ENCODE data around the gene NAA10. TPM values are rescaled to one million over a fixed set of nuclear protein-coding genes. Genes with fewer than 3 reads are reported as not detected.

Gene NAA10
- total RNA-seq, 1 donor from 2014 or later = 87.2 TPM

- no peak for DNase-seq (ENCODE audit: low spot score)
- intact Hi-C loops (cut with DNase I) = no loop called here
These were observed 13.8 kb downstream of the NAA10 start for GRCh38 chrX:153921070-153921469.

DNA sequence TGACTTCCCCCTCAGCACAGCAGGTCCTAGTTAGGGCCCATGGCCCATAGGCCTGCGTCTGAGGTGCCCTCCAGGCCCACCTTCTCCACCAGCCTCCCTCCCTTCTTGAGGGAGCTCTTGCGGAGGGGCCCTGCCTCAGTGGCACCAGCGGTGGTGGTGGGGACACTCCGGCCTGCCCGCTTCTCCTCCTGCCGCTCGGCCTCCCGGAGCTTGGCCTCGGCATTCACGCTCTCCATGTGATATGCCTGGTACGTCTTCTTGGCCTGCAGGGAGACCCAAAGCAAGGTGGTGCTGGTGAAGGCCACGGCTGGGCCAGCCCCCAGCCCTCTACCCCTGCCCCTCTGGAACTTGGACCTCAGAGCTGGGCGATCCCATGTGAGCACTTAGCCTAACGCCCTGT, 14.3 kb downstream of the NAA10 start:
- DNase-seq (ENCODE audit: low spot score) = no peak
- intact Hi-C loops (cut with DNase I) = no loop called here

- intact Hi-C loops (cut with DNase I) = no loop called here
- DNase-seq (ENCODE audit: low spot score) = no peak
These were observed 15.6 kb downstream of the NAA10 start for GRCh38 chrX:153919281-153919680.

GRCh38 chrX:153917869-153918268, 17.0 kb downstream of the NAA10 start:
- intact Hi-C loops (cut with DNase I) = no loop called here
- DNase-seq (ENCODE audit: low spot score) = no peak

GRCh38 chrX:153913701-153914100, 21.1 kb downstream of the NAA10 start:
- DNase-seq (ENCODE audit: low spot score) = no peak
- intact Hi-C loops (cut with DNase I) = no loop called here

DNA sequence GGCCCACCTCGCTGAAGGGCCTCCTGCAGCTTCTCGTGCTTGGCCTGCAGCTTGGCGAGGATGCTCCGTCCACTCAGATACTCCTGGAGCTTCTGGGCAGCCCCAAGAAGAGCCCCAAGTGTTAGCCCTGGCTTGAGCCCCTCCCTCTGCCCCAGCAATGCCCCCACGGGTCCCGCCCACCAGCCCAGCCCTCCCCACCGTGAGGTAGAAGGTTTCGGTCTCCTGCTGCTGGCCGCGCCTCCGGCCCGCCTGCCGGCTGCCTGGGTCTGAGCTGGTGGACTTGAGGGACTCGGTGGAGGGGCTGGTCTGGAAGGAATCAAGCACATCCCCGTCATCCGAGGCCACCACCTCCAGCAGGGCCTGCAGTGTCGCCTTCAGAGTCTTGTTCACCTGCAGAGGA, 21.6 kb downstream of the NAA10 start:
- intact Hi-C loops (cut with DNase I) = no loop called here
- DNase-seq (ENCODE audit: low spot score) = no peak

- DNase-seq (ENCODE audit: low spot score) = no peak
- intact Hi-C loops (cut with DNase I) = no loop called here
These were observed 23.0 kb downstream of the NAA10 start for GRCh38 chrX:153911798-153912197.

DNA sequence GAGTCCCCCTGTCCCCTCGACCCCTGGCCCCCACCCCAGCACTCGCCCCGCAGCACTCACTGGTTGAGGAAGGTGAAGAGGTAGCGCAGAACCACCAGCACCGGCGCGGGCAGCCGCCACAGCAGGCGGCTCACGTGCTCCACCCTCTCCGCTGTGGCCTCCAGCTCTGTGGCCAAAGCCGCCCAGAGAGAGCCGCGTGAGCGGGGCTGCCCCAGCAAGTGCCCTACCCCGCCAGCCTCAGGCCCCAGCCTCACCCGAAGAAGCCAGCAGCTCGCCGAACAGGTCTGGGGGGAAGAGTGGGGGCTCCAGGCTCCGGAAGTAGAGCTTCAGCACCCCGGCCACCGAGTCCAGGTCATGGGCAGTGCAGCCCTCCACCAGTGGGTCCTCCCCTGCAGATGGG, 24.4 kb downstream of the NAA10 start:
- DNase-seq (ENCODE audit: low spot score) = no peak
- intact Hi-C loops (cut with DNase I) = no loop called here

GRCh38 chrX:153909980-153910360, 24.9 kb downstream of the NAA10 start:
- no peak for DNase-seq (ENCODE audit: low spot score)
- intact Hi-C loops (cut with DNase I) = no loop called here

GRCh38 chrX:153909024-153909979, 25.5 kb downstream of the NAA10 start:
- intact Hi-C loops (cut with DNase I) = no loop called here
- no peak for DNase-seq (ENCODE audit: low spot score)

GRCh38 chrX:153908219-153908860, 26.5 kb downstream of the NAA10 start:
- DNase-seq (ENCODE audit: low spot score) = no peak
- intact Hi-C loops (cut with DNase I) = no loop called here

- DNase-seq (ENCODE audit: low spot score) = no peak
- intact Hi-C loops (cut with DNase I) = no loop called here
These were observed 27.4 kb downstream of the NAA10 start for GRCh38 chrX:153907456-153907855.

DNA sequence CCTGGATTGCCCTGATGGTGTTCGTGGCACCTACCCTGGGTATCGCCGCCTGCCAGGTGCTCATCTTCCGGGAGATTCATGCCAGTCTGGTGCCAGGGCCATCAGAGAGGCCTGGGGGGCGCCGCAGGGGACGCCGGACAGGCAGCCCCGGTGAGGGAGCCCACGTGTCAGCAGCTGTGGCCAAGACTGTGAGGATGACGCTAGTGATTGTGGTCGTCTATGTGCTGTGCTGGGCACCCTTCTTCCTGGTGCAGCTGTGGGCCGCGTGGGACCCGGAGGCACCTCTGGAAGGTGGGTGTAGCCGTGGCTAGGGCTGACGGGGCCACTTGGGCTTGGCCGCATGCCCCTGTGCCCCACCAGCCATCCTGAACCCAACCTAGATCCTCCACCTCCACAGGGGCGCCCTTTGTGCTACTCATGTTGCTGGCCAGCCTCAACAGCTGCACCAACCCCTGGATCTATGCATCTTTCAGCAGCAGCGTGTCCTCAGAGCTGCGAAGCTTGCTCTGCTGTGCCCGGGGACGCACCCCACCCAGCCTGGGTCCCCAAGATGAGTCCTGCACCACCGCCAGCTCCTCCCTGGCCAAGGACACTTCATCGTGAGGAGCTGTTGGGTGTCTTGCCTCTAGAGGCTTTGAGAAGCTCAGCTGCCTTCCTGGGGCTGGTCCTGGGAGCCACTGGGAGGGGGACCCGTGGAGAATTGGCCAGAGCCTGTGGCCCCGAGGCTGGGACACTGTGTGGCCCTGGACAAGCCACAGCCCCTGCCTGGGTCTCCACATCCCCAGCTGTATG, 28.5 kb downstream of the NAA10 start:
- intact Hi-C loops (cut with DNase I) = no loop called here
- no peak for DNase-seq (ENCODE audit: low spot score)

DNA sequence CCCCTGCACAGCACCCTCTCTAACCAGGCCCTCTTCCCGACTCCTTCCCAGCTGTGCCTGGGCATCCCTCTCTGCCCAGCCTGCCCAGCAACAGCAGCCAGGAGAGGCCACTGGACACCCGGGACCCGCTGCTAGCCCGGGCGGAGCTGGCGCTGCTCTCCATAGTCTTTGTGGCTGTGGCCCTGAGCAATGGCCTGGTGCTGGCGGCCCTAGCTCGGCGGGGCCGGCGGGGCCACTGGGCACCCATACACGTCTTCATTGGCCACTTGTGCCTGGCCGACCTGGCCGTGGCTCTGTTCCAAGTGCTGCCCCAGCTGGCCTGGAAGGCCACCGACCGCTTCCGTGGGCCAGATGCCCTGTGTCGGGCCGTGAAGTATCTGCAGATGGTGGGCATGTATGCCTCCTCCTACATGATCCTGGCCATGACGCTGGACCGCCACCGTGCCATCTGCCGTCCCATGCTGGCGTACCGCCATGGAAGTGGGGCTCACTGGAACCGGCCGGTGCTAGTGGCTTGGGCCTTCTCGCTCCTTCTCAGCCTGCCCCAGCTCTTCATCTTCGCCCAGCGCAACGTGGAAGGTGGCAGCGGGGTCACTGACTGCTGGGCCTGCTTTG, 29.2 kb downstream of the NAA10 start:
- DNase-seq (ENCODE audit: low spot score) = no peak
- intact Hi-C loops (cut with DNase I) = no loop called here

DNA sequence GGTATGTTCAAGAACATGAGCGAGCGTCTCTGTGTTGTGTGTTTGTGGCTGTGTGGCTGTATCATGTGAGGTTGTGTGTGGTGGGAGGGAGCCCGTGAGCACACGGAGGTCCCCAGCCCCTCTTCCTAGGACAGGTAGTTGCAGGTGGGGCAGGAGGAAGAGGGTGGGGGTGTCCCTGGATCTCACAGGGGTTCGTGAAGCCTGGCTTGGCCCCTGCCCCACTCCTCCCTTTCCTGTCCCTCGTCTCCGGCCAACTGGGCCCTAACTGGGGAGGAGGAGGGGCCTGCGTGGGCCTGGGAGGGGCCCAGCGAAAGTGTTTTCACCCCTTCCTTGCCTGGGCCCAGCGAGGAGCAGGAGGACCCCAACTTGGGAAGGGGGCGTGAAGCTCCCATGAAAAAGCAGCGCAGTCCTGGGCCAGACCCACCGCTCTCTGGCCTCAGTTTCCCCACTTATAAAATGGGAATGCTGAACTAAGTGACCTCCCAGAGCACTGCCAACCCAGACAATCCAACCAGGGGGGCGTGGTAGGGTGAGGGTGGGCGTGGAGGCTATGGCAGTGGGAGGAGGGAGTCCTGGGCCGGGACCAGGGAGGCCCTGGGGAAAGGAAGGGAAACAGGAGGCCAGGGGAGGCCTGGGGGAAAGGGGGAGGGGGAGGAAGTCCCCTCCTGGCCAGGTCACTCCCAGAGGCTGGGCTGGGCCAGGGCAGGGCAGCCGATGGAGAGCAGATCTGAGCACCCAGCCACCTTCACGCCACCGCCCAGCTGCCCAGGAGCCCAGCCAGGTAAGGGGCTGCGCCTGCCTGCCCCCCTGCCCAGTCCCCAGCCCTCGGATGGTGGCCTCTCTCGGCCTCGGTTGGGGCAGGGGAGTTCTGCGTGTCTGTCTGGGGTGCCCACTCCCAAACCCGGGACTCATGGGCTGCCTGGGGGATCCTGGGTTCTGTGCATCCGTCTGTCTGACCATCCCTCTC, 30.6 kb downstream of the NAA10 start, which contains the start of gene AVPR2:
Gene AVPR2 (plus strand): TSS at position 683 of the 967 bp plus-strand sequence. CDS start 473 bp downstream, outside the sequence.
- DNase-seq (ENCODE audit: low spot score) = no peak
- intact Hi-C loops (cut with DNase I) = no loop called here

- DNase-seq (ENCODE audit: low spot score) = no peak
- intact Hi-C loops (cut with DNase I) = no loop called here
These were observed 31.4 kb downstream of the NAA10 start for GRCh38 chrX:153903238-153903980.

DNA sequence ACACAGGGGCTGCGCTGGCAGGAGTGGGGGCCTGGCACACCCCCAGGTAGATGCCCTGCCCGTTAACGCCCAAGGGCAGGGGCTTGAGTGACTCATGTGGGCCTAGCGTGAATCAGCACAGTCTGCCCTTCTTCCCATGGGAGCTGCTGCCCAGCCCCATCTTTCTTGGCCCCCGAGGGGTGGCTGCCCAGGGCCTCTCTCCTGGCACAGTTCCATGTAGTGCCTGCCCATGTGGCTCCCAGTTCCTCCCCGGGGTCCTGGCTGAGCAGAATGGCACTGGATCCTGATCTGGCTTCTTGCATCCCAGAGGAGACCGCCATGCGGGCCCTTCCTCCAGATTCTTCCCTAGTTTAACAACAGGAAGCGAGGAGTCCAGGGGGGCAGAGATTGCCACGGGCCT, 32.5 kb downstream of the NAA10 start:
- intact Hi-C loops (cut with DNase I) = no loop called here

GRCh38 chrX:153901753-153902140, 33.1 kb downstream of the NAA10 start:
- intact Hi-C loops (cut with DNase I) = no loop called here
- DNase-seq (ENCODE audit: low spot score) = no peak

More for the DNA sequence above, 32.5 kb downstream of the NAA10 start:
- DNase-seq (ENCODE audit: low spot score) = no peak
